Neural crest cell (in vitro differentiated cells): ENCODE measurements around the gene EFCAB14. TPM values are rescaled to one million over a fixed set of nuclear protein-coding genes. Genes with fewer than 3 reads are reported as not detected.
A peak's percentile ranks its signal among the peaks of the same experiment; 100 is the strongest.

Source experiments
- DNase-seq: peaks from one replicate; pipeline ENCODE4 v3.0.0; 2021; ENCODE audit warnings: low read depth, mixed read lengths, low spot score
- H3K27ac Mint-ChIP-seq: one replicate; pipeline ENCODE4 v1.8.0; 2021; ENCODE audit warnings: mild to moderate bottlenecking, mixed read lengths; ENCODE audit not compliant: unreplicated experiment
- H3K27me3 Mint-ChIP-seq: 2 replicates; pipeline ENCODE4 v1.8.0; 2021; ENCODE audit warnings: low read depth, mild to moderate bottlenecking, mixed read lengths
- H3K36me3 Mint-ChIP-seq: 2 replicates; pipeline ENCODE4 v1.8.0; 2021; ENCODE audit warnings: low read depth, mild to moderate bottlenecking, mixed read lengths
- H3K4me1 Mint-ChIP-seq: 2 replicates; pipeline ENCODE4 v1.8.0; 2021; ENCODE audit warnings: mixed read lengths
- H3K4me3 Mint-ChIP-seq: one replicate; pipeline ENCODE4 v1.8.0; 2021; ENCODE audit warnings: mild to moderate bottlenecking, mixed read lengths
- H3K9me3 Mint-ChIP-seq: 2 replicates; pipeline ENCODE4 v1.8.0; 2021; ENCODE audit warnings: mixed read lengths
- CTCF ChIP-seq: fragments of 200-600 bp; sonication (generic); conservative IDR thresholded peaks from 2 replicates; pipeline ENCODE4 v1.5.0; 2021; ENCODE audit warnings: antibody characterized with exemption, mild to moderate bottlenecking
- total RNA-seq: library from RNA; stranded (reverse); gene quantifications from 2 replicates; pipeline ENCODE4 v1.2.1, GENCODE V29; 2021

Gene EFCAB14
- total RNA-seq, 1 donor from 2014 or later: 33.1 TPM

GRCh38 chr1:46687093-46687659 lies 31.7 kb downstream of the EFCAB14 start:
- Mint-ChIP-seq H3K4me1 (peaks cover 2% of the 10 kb centered on the region), H3K27ac (peak overlapping the region; percentile 73), H3K36me3 (no peaks in the 10 kb centered on the region), H3K9me3 (no peaks in the 10 kb centered on the region), H3K27me3 (no peaks in the 10 kb centered on the region), H3K4me3 (no peak overlapping the region)
- TF ChIP-seq CTCF: no peak
- no peak for DNase-seq

- TF ChIP-seq CTCF: no peak
- H3K27me3 Mint-ChIP-seq: no peaks in the 10 kb centered on the region
- no peak overlapping the region for H3K4me3 Mint-ChIP-seq
- H3K36me3 Mint-ChIP-seq: no peaks in the 10 kb centered on the region
- no peak overlapping the region for H3K27ac Mint-ChIP-seq
- peaks cover 11% of the 10 kb centered on the region for H3K4me1 Mint-ChIP-seq
- DNase-seq: no peak
- H3K9me3 Mint-ChIP-seq: no peaks in the 10 kb centered on the region
These were observed 32.7 kb downstream of the EFCAB14 start for GRCh38 chr1:46686255-46686654.

DNA sequence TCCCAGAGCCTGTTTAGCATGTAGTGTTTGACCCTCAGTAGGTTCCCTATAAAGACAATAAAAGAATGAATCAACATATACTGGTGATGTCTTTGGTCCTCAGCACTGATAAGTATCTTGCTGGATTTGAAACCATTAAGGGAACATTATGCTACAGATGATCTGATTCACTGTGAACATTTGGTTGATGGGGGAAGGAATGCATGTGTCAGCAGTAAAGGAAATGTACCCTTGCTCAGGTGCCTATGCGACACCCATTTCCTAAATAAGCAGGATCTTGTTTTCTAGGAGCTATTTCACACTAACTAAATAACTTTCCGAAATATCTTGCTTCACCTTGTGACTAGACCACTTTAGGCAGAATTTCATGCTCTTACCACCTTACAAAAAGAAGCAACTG lies 34.2 kb downstream of the EFCAB14 start:
- H3K27me3 Mint-ChIP-seq: no peaks in the 10 kb centered on the region
- H3K9me3 Mint-ChIP-seq: no peaks in the 10 kb centered on the region
- peaks cover 15% of the 10 kb centered on the region for H3K4me1 Mint-ChIP-seq
- no peak overlapping the region for H3K27ac Mint-ChIP-seq
- TF ChIP-seq CTCF: no peak
- no peak for DNase-seq
- H3K36me3 Mint-ChIP-seq: peaks cover 9% of the 10 kb centered on the region
- no peak overlapping the region for H3K4me3 Mint-ChIP-seq

DNA sequence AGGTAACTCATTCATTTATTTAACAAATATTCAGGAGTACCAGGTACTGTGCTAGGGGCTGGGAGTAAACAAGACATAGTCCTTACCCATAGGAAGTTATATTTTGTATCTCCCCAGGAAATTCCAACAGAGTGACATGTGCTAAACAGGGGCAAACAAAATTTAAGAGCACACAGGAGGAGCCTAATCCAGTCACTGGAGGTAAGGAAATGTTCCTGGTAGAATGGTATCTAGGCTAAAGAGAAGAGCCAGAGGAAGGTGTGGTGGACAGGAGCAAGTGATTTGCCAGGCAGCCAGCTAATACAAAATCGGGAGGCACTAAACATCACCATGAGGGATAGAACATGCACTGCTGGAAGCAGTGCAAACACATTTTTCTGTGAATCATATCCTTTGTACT lies 36.9 kb downstream of the EFCAB14 start:
- peaks cover 13% of the 10 kb centered on the region for H3K36me3 Mint-ChIP-seq
- no peak for DNase-seq
- H3K4me1 Mint-ChIP-seq: peaks cover 15% of the 10 kb centered on the region
- no peaks in the 10 kb centered on the region for H3K27me3 Mint-ChIP-seq
- H3K4me3 Mint-ChIP-seq: no peak overlapping the region
- H3K27ac Mint-ChIP-seq: no peak overlapping the region
- H3K9me3 Mint-ChIP-seq: no peaks in the 10 kb centered on the region
- no peak for TF ChIP-seq CTCF

DNA sequence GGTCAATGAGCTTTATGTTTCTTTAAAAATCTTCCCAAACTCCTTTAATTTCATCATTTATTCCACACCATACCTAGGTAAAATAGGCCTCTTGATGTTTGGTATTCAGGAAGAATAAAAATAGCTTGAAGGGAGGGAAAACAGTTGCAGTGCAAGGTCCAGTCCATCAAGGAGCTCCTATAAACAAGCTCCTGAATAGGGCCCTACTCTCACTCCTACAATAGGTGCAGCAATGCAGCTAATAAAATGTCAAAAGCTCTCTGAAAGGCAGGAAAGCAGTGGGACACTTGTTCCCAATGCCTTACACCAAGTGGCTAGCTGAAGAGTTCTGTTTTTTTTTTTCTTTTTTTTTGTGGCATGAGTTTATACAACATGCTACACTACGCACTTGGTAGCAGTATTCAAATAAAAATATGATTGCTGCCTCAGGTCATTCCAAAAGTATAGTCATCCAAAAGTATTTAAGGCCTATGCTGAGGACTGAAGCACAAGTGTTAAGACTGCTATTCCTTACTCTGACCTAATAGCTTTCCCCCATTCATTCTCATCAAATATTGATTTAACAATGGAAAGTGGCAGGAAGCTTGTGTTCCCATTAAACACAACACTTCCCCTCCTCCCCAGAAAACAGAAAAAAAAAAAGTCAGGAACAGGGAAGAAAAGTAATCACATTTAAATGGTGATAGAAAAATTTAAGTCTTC lies 37.4 kb downstream of the EFCAB14 start:
- no peaks in the 10 kb centered on the region for H3K9me3 Mint-ChIP-seq
- no peak for DNase-seq
- H3K36me3 Mint-ChIP-seq: peaks cover 13% of the 10 kb centered on the region
- H3K27ac Mint-ChIP-seq: peak overlapping the region; percentile 12
- no peak overlapping the region for H3K4me3 Mint-ChIP-seq
- no peak for TF ChIP-seq CTCF
- no peaks in the 10 kb centered on the region for H3K27me3 Mint-ChIP-seq
- H3K4me1 Mint-ChIP-seq: peaks cover 15% of the 10 kb centered on the region
